Activated CD4-positive, alpha-beta T cell treated with anti-CD3 and anti-CD28 coated beads, Interleukin-2, amount 50 U/mL, for 16 hours (primary cell): ENCODE data around the gene FAM216B.
"Not testable (repeated sequence)": the region's sequence is repeated elsewhere in the genome, so short reads cannot be mapped to it uniquely, and the experiment has no call there.

Experiments used
- DNase-seq: peaks from one replicate; pipeline ENCODE4 v3.0.0-alpha.2; 2020

Gene FAM216B

DNA sequence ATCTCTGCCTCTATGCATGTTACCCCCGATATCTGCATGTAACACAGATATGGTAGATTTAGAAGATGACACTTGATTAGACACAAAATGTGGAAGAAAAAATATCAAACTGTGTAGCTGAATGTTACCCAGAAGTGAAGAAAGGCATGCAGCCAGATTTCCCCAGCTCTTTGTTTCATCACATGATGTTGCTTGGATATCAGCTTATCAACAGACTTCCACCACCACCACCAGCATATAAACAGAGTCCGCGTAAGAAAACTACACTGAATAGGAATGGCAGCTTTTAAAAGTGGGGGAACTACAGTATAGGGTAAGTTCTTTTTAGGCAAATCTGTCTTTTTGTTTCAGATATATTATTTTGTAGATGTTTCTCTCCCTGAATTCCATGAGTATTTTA is at the start of gene FAM216B:
Gene FAM216B, plus strand, starts transcription at position 233 of the 400 bp plus-strand sequence. CDS start 2,484 bp downstream, outside the sequence.
- no peak for DNase-seq

DNA sequence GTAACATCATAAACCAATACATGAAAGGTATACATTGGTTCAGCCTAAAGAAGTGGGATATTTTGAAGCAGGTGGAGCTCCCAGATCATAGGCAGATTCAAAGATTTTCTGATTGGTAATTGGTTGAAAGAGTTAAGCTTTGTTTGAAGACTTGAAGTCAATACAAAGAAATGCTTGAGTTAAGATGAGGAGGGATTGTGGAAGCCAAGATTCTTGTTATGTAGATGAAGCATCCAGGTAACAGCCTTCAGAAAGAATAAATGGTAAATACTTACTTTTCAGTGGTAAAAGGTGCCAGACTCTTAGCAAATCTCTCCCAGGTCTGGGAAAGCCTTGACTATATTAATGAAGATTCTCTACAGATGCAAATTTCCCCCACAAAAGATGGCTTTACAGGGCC is 49.3 kb upstream of the FAM216B start:
- no peak for DNase-seq

- DNase-seq: no peak
These were observed 48.3 kb upstream of the FAM216B start for GRCh38 chr13:42733046-42733445.

DNA sequence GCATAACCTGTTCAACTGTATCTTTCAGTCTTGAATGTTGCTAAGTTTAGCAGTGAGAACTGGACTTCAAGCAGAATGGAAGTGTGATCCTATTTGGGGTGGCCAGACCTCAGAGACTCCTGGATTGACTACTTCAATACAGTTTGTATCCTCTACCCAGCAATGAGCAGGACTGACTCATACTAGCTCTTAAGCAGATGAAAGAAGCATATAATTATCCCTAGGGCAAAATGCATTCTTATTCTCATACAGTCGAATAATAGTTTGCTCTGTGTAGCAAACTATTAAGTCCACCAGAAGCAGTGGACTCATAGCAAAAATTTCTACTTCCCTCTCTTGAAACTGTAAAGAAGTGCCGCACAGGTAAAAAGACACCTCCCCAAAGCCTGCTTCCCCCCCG is 46.4 kb upstream of the FAM216B start:
- DNase-seq: no peak

DNA sequence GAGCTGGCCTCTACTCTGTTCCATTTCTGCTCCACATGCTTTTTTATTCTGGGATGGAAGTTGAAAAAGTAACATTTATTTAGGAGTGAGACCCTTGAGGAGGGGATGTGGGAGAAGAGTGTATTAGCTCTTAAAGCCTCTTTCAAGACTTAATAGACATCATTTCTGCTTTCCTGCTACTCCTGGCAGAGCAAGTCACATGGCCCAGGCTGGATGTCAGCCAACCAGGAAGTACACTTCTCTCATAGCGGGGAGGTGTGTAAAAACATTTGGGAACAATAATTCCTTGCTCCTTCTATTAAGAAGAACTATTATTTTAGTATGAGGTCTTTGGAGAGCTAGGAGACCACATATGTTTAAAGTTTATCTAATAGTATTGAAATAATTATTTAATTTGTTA is 40.6 kb upstream of the FAM216B start:
- DNase-seq: no peak

DNA sequence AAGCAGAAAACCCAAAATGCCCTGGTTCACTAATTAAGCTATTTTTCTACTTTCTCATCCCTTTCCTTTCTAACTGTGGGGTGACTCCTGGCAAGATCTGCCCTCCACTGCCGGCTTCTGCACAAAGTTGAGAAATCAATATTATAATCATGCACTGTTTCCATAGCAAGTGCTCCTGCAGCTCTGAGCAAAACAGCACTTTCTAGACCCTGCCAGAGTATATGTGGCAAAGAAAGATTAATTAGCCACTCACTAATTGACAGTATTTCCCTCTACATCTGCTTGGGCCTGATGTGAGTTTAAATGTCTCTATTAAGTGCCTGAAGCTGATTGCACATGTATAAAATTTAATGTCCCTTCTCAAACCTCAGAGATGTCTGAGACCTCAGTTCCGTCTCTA is 39.5 kb upstream of the FAM216B start:
- no peak for DNase-seq

DNA sequence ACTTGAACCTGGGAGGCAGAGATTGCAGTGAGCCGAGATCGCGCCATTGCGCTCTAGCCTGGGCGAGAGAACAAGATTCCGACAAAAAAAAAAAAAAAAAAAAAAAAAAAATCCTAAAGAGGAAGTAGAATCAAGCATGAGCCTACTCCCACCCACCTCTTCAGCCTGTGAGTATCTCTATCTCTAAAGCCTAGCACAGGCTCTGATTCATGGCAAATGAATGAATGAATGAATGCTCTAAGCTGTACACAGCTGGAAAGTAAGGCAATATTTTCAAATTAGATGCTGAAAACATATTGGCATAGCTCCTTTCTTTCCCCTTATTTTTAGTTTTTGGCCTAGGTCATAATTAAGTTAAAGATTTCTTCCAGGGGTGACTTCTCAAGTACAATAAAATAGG is 35.7 kb upstream of the FAM216B start:
- DNase-seq: no peak

- no peak for DNase-seq
These were observed 34.5 kb upstream of the FAM216B start for GRCh38 chr13:42746866-42747265.

DNA sequence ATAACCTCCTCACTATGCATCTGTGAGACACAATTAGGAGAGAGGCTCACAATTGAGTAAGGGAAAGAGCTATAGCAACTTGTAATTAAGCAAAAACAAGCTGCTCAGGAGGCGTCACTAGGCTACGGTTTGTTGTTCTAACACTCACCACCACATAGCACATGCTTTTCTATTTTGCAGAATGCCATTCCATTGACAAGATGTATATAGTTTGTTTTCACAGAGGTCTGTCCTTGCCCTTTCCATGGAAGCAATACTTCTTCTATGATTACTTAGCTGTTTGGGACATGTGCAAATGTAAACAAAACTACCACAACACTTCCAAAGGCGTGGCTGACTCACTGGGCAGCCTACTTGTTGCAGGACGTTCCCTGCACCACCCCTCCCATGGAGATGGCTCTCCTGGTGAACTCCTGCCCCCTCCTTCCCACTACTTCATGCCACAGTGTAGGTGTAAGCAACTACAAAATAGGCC is 33.9 kb upstream of the FAM216B start:
- DNase-seq: no peak

GRCh38 chr13:42750794-42751193 is 30.6 kb upstream of the FAM216B start:
- DNase-seq: no peak

- DNase-seq: peak; percentile 10
These were observed 29.7 kb upstream of the FAM216B start for GRCh38 chr13:42751693-42752092.

DNA sequence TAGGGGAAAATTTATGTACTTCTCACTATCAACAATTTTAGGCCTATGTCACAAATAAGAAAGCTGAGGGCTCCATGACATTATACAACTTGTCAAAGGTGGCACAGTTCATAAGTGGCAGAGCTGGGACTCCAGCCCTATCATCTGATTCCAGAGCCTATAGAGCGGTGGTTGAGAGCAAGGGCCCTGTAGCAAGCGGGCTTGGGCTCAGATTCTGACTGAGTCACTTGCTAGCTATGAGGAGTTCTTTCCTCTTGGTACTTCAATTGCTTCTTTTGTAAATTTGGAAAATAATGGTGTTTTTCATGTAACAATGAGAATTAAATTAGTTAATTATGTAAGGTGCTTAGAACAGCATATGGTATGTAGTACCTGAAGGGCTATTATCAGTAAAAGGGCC is 28.7 kb upstream of the FAM216B start:
- DNase-seq: no peak

DNA sequence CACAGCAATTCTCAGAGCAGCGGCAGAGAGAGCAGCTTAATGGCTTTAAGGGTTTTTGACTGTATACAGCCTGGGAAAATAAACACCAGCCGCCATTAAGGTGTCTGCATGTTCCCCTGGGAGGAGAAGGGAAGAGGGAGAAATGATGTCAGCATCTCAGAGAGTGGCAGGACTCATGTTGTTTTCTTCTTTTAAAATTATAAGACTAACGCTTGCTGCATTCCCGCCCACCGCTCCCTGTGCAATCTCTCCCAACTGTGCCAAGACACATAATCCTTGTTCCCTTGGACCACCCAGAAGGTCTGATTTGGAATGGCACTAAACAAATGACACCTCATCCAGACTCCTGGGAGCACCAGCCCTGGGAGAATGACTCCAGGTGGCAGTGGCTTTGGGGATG is 27.7 kb upstream of the FAM216B start:
- no peak for DNase-seq

- DNase-seq: no peak
These were observed 26.4 kb upstream of the FAM216B start for GRCh38 chr13:42754801-42755510.

DNA sequence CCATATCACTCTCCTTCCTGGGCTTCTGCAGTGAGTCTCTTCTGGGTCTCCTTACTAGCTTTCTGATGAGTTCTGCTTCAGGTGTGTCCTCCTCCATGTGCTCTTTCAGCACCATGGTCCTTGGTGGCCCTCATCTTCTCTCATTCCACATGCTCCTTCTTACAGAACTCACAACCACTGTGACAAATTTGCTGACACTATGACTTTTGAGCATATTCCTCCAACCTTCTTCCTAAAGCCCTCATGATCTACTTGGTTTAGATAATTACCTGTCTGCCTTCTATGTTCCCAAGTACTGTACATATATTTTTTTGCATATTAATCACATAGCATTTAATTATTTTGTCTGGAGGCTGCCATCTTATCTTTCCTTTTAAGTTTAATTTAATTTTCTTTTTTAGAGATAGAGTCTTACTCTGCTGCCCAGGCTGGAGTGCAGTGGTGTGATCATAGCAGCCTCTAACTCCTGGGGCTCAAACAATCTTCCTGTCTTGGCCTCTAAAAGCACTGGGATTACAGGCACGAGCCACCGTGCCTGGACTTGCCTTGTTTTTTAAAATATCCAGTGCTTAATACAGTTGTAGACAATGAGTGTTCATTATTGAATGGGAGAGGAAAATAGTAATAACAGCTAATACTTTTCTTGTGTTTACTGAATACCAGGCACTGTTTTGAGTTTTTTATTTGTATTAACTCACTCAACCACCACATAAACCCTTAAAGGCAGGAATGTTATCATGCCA is 23.5 kb upstream of the FAM216B start:
- no peak for DNase-seq

DNA sequence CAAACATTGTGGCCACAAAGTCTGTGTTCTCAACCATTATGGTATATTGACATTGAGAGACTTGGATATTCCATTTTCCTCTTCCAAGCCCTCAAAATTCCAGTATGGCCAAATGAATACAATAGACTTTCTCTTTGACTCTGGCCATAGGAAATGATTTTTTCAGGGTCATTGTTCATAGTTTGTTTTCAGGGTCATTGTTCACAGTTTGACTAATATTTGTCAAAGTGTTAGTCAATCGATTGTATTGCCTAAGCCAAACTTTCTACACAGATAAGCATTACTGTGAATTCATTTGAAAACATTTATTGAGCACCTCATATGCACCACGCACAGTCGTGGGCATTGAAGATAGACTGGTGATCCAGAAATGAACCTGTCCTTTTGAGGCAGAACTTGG is 22.9 kb upstream of the FAM216B start:
- no peak for DNase-seq

- DNase-seq: no peak
These were observed 20.4 kb upstream of the FAM216B start for GRCh38 chr13:42760951-42761350.

GRCh38 chr13:42762251-42762650 is 19.1 kb upstream of the FAM216B start:
- DNase-seq: no peak

- peak; percentile 10 for DNase-seq
These were observed 18.5 kb upstream of the FAM216B start for GRCh38 chr13:42762917-42763316.

- DNase-seq: no peak
These were observed 15.4 kb upstream of the FAM216B start for GRCh38 chr13:42766016-42766415.

DNA sequence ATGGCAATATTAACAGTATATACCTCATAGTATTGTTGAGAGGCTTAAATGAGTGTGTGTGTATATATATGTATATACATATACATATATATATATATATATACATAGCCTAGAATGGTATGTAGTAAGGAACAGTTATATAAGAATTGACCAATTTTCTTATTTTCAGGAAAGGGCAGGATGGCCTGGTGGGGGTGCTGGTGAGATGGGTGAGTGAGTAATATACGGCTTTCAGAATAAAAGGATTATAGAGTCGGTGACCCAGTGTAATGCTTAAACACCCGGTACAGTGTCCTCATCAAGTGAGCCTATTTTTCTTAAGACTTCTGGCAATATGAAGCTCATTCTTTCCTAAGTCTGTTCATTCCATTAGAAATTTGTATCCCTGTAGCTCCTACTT is 11.7 kb upstream of the FAM216B start:
- no peak for DNase-seq

DNA sequence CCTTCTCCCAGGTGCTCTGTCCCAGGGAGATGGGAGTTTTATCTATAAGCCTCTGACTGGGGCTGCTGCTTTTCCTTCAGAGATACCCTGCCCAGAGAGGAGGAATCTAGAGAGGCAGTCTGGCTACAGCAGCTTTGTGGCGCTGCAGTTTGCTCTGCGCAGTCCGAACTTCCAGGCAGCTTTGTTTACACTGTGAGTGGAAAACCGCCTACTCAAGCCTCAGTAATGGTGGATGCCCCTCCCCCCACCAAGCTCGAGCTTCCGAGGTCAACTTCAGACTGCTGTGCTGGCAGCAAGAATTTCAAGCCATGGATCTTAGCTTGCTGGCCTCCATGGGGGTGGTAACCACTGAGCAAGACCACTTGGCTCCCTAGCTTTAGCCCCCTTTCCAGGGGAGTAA is 4.8 kb upstream of the FAM216B start:
- DNase-seq: not testable (repeated sequence)

GRCh38 chr13:42777467-42777866 is 3.9 kb upstream of the FAM216B start:
- DNase-seq: no peak

- no peak for DNase-seq
These were observed 1.3 kb upstream of the FAM216B start for GRCh38 chr13:42780044-42780443.

DNA sequence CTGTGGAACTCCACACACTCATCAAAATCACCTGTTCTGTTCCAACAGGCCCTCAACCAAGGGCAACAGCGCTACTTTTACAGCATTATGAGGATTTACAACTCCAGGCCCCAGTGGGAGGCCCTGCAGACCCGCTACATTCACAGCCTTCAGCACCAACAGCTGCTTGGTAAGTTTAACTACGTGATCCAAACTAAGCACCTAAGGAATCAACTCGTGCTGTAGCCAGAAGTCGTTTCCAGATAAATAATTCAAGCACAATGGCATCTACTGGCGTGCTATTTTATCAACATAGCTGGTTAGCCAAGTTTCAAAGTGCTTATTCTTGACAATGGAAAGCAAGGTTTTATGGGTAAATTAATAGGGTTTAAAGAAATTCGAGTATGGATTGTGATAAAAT is 5.3 kb downstream of the FAM216B start:
- DNase-seq: no peak
